Measurements from ENCODE around the gene NTNG2.

DNA sequence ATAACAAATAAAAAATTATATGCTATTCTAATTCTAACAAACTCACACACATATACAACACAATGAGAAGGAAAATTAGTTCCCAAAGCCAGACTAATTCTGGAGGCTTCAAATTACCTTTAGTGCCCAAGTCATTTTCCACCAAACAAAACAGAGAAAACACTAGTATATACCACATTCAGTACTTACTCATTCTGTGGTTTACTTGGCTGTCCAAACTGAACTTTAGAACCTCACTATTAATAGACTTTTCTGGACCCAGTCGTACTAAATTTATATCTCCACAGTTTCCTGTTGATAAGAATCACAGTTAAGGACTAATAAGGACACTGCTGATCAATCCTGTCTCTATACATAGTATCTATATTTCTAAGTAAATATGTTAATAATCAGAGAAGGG, 126.5 kb downstream of the NTNG2 start:
- TF ChIP-seq CTCF (IDR thresholded peaks at IDR 0.05) = no peak
- TF ChIP-seq POLR2AphosphoS5 (IDR thresholded peaks at IDR 0.05; ENCODE audit: insufficient read depth in 1 of 2, low read depth in 1 of 2) = no peak
- no peak for TF ChIP-seq POLR2A (IDR thresholded peaks at IDR 0.05)

All from vagina (tissue), 2 donors.